ENCODE measurements around the gene LRRC56.

Gene LRRC56

DNA sequence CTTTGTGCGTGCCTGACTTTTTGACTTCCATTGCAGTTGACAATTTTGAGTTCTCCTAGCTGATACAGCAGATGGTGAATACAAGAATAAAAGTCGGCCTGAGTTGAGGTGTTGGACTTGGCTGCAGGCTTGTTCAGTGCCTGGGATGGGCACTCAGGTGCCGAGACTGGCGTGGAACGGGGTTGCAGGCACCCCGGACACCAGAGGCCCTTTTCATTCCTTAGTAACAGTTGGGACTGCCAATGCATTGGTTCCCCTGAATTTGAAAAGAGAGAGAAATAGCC lies 40.2 kb downstream of the LRRC56 start:
- no peak for DNase-seq

DNA sequence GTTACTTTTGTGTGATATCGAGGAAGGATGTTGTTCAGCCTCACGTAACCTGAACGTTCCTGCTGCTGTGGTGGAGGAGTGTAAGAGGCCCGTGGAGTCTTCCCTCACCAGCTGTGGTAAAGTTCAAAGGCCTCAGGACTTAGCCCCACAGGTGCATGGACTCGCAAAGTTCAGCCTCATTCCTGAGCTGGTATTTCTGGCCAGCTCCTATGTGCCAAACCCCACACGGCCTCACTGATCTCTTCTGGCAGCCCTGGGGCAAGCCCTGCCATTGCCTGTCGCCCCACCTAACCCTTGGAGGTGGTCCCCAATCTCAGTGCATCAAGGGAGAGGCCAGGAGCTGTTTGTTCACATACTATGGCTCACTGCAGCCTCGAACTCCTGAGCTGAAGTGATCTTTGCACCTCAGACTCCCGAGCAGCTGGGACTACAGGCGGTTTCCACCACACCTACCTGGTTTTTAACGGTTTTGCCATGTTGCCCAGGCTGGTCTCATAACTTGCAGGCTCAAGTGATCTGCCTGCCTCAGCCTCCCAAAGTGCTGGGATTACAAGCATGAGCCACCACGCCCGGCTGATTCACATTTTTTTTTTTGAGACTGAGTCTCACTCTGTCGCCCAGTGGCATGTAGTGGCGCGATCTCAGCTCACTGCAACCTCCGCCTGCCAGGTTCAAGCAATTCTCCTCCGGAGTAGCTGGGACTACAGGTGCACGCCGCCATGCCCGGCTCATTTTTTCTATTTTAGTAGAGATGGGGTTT lies 41.1 kb downstream of the LRRC56 start:
- DNase-seq, result no peak

DNA sequence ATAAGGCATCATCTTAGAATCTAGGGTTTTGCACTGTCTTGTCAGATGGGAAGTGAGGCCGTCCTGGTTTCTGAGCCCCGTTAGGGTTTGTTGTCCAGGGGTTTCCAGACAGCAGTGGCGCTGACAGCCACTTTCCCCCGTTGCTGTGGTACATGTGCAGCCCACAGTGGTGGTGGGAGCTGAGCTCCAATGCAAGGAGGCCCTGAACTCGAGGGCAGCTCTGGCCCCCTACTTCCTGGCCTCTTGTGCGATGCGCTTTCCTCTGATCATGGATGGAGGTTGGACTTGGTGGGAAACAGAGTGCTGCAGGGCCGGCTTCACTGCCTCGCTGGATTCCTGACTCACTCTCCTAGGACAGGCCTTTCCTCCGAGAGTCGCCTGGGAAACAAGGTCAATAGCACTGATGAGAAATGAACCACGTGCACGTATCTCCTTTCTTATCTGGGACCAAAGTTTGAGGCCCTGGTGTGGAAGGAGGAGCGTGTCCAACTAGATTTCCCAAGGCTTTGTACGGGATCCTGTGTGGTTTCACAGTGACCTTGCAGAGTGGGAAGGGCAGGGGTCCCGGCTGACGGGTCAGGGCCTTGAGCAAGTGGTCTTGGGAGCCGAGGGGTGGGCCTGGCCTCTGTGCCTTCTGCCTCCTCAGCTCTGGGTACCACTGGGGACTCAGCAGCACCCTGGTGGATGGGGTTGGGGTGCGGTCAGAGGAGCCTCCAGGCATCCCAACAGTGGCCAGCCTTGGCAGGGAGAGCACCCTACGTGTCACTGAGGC lies 42.7 kb downstream of the LRRC56 start:
- DNase-seq, result no peak

DNA sequence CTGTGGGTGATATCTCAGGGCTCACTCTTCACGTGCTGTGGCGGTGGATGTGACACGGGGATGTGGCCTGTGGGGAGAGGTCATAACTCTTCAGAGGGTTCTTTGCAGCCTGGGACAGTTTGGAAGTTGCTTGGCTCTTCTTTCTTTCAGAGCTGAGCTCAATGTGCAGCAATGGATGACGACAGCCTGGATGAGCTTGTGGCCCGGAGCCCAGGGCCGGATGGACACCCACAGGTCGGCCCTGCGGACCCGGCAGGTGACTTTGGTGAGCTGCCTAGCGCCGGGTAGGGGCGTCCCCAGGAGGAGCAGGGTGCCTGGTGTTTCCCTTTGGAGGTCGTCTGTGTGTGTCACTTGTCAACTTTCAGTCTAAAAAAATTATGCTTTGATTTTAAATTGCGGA lies 44.0 kb downstream of the LRRC56 start:
- no peak for DNase-seq

DNA sequence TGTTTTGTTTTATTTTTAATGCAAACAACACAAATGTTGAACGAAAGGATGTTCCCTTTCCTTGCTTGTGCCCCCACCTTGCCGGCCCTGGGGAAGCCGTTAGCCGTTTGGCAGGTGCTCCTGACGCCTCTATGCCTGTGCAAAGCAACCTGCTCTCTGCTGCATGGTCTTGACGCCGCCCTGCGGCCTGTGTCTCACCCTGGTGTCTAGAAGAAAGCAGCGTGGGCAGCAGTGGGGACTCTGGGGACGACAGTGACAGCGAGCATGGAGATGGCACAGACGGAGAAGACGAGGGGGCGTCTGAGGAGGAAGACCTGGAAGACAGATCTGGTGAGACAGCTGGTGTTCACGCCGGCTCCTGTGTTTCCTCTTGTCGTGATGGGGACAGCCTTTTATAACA lies 44.4 kb downstream of the LRRC56 start:
- no peak for DNase-seq

DNA sequence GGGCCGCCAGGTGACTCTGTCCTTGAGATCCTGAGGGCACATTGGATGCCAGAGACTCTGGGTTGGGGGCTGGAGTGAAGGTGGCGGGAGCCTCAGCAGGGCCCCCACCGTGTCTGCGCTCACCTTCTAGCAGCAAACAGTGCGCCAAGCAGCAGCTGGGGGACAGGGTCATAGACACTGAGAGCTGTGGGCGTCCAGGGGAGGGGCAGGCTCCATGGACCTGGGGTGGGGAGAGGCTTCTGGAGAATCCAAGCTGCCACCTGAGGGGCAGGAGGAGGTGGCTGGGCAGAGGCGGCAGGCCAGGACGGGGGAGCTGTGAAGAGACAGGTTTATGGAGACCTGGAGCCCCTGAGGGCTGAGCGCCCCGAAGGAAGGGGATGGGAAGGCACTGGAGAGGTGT lies 47.0 kb downstream of the LRRC56 start:
- DNase-seq, result no peak

DNA sequence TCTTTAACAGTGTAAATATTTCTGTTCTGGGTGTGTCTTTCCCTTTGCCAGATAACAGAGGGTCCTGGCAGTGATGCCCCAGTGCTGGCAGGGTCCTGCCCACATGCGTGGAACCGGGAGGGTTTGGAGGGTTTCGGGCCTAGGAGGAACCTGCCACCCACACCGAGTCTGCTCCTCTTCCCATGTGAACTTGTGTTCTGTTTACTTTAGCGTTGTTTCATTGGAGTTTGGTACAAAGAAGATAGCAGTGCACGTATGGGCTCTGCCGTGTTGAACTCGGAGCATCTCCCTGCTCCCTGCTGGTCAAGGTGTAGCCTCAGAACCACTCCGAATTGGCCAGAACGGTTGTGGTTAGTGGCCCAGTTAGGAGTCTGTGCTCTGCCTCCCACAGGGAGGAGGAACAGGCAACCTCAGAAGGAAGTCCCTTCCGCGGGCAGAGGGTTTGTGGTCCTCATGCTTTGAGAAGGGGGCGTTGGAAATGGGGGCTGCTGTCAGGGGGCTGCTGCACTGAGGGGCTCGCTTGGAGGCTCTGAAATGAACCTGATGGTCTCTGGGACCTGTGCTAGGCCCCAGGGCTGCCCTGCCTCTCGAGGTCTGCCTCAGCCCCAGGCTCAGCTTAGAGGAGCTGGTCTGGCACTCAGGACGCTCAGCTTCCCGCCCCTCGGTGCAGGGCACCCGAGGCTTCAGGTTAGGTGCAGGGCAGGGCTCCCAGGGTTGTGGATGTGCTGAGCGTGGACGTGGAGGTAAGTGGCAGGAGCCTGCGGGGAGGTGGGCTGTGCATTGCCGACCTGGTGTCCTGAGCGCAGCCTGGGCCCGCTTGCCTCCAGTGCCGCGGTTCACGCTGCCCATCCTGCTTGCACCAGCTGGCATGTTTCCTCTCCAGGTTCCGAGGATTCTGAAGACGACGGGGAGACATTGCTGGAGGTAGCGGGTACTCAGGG lies 49.3 kb downstream of the LRRC56 start:
- DNase-seq, result no peak

DNA sequence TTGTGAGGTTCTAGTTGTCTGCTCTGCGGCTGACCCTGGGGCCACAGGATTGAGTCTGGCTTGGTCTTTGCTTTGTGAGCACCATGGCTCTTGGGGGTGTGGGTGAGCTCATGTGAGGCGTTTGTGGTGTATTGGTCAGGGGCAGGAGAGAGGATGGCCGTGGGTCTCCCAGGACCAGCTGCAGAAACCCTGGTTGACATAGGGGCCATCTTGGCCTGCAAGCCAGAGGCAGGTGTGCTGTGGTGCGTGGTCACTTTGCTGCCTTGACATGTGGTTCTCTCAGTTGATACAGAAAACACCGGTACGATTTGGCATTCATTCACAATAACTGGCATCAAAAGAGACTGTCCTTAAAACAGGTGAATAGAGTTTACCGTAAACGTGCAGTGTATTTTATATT lies 50.2 kb downstream of the LRRC56 start:
- DNase-seq, result no peak

DNA sequence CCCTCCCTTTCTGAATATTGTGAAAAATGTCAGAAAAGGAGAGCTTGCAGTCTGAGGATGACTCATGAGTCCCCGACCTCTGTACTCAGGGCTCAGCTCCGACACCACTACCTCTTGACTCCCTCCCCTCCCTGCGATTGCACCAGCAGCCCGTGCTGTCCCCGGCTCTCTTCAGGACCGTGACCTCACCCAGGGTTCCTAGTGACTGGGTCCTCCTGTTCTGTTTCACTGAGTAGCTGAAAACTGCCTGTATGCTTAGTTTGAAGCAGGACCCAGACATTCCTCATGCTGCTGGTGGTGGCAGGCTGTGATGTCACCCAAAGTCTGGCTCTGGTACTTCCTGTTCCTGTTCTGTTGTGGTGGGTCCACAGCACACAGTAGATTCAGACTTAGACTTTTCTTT lies 50.7 kb downstream of the LRRC56 start:
- DNase-seq, result peak; percentile 51

DNA sequence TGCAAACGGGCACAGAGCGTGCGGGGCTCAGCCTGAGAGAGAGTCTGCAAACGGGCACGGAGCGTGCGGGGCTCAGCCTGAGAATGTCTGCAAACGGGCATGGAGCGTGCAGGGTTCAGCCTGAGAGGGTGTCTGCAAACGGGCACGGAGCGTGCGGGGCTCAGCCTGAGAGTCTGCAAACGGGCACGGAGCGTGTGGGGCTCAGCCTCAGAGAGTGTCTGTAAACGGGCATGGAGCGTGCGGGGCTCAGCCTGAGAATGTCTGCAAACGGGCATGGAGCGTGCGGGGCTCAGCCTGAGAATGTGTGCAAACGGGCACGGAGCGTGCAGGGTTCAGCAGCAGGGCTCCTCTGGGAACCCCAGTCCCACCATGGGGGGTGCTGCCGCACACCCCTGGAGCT lies 52.5 kb downstream of the LRRC56 start:
- DNase-seq, result no peak

DNA sequence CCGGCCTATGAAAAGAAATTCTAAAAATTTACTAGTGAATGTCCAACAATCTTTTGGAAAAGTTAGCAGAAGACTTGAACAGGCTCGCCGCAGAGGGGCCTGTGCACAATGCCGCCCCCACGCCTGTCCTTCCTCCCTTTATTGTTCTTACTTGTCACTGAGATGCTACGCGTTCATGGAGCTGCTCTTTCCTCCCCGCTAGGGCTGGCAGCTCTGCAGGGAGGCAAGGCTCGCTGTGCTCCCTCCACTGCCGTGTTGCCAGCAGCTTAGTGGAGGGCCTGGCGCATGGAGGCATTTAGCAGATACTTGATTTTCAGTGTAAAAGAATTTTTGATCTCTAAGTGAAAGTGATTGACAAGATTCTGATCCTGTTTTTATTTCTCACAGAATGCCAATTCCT lies 53.7 kb downstream of the LRRC56 start:
- DNase-seq, result no peak

DNA sequence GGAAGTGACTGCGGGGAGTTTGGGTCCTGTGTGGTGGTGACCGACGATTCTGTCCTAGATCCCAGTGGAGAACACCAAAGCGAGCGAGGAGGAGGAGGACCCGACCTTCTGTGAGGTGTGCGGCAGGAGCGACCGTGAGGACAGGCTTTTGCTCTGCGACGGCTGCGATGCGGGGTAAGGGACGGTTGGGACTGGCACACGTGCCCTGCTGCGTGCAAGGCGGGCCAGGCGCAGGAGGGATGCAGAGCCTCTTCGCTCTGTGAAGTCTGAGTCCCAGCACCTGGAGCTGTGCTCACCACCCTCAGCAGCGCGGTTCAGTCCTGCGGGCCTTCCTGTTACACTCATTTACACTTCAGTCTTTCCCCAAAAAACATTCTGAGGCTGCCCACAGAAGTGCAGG lies 55.2 kb downstream of the LRRC56 start:
- DNase-seq, result no peak

DNA sequence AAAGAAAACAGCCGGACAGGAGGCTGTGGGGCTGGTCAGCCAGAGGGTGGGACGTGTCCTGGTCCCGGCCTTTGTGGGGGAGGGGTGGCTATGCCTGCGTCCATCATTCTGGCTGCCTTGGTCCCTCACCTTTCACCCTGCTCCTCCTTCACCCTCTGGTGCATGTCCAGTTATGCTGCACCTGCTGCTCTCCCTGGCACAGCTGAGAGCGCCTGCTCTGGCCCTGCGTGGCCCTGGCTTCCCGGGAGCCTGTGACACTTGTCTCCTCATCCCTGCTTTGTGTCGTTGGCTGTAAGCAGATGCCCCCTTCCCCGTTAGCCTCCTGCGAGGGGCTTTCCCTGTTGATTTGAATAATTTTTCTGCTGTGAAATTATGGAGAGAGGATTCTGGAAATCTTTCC lies 55.6 kb downstream of the LRRC56 start:
- no peak for DNase-seq

DNA sequence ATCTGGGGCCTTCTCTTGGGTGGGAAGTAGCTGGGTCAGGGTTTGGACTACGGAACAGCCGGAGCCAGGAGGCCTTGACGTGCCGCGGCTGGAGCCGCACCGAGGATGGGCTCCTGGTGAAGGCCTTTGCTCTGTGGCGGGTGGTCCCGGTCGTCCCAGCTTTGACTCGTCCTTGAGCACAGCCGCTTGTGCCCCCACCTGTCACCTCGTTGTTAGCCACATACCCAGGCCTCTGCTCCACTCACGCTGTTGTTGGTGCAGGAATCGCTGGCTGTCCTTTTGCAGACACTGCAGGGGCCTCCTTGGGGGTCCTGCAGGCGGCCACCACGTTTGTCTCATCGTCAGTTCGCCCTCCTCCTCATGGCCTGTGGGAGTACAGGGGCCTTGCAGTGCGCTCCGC lies 56.0 kb downstream of the LRRC56 start:
- DNase-seq, result no peak

DNA sequence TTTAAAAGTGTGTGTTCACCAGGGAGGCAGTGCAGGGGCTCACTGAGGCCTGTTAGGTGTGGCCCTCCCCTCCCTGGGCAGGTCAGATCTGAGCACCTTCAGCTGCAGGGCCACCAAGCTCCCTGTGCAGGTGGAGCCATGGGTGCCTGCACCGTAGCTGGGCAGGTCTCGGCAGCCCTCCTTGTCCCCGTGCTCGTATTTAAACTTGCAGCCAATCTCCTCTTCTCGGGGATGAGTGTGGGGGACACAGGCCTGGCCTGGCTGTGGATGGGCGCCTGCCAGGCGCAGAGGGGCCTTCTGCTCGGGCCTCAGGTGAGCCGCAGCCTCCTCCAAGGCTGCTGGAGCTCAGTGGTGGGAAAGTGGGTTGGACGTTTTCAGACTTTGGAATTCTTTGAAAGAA lies 58.1 kb downstream of the LRRC56 start:
- no peak for DNase-seq

DNA sequence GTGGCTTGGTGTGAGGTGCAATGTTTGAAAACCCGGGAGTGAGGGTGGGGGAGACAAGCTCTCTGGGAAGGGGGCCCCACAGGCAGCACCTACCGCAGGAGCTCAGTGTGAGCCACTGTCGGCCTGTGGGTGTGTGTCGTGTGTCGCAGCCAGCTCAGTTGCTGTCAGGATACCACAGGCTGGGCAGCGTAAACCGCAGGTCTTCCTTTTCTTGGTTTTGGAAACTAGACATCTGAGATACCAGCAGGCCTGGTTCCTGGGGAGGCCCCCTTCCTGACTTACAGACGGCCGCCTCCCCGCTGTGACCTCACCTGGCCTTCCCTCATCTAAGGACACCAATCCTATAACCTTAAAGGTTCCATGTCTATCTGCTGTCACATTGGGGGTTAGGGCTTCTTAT lies 59.0 kb downstream of the LRRC56 start:
- DNase-seq, result no peak

DNA sequence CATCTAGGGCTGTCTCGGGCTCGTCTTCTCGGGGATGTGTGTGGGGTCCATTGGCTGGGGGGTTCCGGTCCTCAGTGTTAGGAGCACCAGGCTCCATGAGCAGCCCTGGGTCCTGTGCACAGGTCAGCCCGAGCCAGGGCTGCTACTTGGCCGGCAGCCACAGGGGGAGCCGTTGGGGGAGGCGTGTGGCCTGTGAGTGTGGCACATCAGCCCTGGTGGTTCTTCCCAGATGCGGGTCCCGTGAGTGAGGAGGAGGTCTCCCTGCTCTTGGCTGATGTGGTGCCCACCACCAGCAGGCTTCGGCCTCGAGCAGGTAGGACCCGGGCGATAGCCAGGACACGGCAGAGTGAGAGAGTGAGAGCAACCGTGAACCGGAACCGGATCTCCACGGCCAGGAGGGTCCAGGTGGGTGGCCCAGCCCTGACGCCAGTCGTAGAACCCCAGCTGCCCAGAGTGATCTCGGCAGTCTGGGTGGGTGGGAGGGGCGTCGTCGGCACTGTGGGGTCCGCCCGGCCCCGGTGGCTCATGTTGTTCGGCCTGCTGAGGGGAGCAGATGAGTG lies 59.9 kb downstream of the LRRC56 start:
- DNase-seq, result no peak

DNA sequence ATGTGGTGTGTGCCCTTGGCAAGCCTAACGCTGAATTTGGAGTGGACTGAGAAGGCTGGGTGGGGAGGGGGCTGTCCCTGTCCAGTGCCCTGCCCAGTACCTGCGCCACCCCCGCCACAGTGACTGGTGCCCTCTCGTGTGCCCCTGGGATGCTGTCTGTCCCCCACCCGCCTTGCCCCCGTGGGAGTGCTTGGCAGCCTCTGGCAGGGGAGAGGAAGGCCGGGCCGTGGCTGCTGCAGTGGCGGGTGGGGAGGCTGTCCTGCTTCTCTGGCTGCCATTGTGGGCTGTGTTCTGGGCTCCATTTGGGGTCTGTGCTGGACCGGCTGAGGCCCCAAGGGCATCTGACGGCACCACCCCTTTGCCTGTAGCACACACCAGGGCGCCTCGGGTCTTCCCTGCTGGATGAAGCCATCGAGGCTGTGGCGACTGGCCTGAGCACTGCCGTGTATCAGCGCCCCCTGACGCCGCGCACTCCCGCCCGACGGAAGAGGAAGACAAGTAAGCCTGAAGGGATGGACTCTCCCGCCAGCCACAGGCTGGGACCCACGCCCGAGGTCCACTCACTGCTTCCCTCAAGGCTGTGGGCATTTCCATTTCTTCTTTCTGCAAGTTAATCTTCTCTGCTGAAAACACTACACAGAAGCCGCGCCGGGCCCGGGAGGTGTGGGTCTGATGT lies 60.8 kb downstream of the LRRC56 start:
- no peak for DNase-seq

DNA sequence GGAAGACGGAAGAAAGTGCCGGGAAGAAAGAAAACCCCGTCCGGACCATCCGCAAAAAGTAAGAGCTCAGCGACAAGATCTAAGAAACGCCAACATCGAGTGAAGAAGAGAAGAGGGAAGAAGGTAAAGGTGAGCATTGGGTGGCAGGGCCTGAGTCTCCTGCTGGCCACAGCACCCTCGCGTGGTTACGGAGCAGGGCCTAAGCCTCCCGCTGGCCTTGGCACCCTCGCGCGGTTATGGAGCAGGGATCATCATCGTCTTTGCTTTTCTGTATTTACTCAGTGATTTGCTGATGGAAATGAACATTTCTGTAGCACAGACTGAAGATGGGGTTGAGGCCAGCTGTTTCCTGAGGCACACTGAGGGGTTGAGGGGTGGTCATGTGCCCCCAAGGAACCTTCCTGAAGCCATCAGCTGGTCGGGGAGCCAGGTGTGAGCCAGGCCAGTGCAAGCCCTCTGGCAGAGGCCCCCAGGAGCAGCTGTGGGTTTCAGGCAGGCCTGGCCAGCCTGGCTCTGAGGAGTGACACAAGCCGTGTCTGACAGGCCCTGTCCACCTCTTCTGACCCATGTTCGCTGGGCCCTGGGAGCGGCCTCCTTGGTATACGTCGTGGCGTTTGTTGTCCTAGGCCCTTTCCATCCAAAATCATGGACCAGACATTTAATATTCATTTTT lies 64.4 kb downstream of the LRRC56 start:
- no peak for DNase-seq

DNA sequence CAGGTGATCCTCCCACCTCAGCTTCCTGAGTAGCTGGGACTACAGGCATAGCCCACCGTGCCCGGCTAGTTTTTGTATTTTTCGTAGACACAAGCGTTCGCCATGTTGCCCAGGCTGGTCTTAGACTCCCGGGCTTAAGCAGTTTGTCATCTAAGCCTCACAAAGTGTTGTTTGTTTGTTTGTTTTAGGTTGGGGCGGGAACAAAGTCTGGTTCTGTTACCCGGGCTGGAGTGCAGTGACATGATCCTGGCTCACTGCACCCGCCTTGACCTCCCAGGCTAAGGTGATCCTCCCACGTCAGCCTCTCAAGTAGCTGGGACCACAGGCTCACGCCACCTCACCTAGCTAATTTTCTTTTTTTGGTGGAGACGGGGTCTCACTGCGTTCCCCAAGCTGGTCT lies 65.8 kb downstream of the LRRC56 start:
- DNase-seq, result no peak

Measured in stimulated activated CD4-positive, alpha-beta T cell treated with anti-CD3 and anti-CD28 coated beads, Interleukin-12 subunit alpha, Interleukin-12 subunit beta, amount 100 ng/mL, for 4 hours (primary cell).